Measurements from ENCODE around the gene RMDN3. TPM values are rescaled to one million over a fixed set of nuclear protein-coding genes. Genes with fewer than 3 reads are reported as not detected.

Gene RMDN3
- total and polyA plus RNA-seq, 9 of the 15 experiments (the other 6 are each of a cell fraction or from before 2014, with no cell fraction given): 8.1 to 38.2 (median 25.9) TPM

DNA sequence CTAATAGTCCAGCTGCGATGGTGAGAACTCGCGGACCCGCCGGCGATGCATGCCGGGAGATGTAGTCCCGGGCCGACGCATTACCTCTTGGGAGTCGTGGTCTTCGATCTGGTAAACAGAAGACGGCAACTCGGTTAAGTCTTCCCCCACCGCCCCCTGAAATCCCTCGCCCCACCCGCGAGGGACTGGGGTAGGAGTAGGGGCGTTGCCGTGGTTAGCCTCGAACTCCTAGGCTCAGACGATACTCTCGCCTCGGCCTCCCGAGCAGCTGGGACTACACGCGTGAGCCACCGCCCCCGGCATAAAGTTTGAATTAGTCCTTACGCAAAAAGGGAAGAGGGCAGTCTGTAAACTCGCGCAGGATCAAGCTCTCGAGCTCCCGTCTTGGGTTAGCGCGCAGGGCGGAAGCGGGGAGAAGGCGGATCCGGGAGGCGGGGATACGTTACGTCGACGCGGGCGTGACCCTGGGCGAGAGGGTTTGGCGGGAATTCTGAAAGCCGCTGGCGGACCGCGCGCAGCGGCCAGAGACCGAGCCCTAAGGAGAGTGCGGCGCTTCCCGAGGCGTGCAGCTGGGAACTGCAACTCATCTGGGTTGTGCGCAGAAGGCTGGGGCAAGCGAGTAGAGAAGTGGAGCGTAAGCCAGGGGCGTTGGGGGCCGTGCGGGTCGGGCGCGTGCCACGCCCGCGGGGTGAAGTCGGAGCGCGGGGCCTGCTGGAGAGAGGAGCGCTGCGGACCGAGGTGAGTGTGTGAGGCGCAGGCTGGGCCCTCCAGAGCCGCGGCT, 60.2 kb downstream of the RMDN3 start, which contains the start of gene RAD51 (continued):
- TF ChIP-seq, protein P1, sequence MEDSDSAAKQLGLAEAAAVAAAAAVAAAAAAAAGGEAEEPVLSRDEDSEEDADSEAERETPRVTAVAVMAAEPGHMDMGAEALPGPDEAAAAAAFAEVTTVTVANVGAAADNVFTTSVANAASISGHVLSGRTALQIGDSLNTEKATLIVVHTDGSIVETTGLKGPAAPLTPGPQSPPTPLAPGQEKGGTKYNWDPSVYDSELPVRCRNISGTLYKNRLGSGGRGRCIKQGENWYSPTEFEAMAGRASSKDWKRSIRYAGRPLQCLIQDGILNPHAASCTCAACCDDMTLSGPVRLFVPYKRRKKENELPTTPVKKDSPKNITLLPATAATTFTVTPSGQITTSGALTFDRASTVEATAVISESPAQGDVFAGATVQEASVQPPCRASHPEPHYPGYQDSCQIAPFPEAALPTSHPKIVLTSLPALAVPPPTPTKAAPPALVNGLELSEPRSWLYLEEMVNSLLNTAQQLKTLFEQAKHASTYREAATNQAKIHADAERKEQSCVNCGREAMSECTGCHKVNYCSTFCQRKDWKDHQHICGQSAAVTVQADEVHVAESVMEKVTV (CRISPR knock-in tag; IDR thresholded peaks at IDR 0.05): no peak
- TF ChIP-seq SIN3A (IDR thresholded peaks at IDR 0.05; ENCODE audit: borderline replicate concordance in 2 of 2, control insufficient read depth in 1 of 2, low read depth in 2 of 2, low read length in 2 of 2) (peak; percentile 75 to 97), RUNX1 (IDR thresholded peaks at IDR 0.05; ENCODE audit: low read depth) (no peak), DIDO1 (tag; IDR thresholded peaks at IDR 0.05; ENCODE audit: low read depth) (no peak), YBX1 (IDR thresholded peaks at IDR 0.05) (no peak), NR2C1 (IDR thresholded peaks at IDR 0.05) (peak; percentile 69; the same call in 1 of the 2 replicates), NR2C1 (tag; IDR thresholded peaks at IDR 0.05) (peak; percentile 59; the same call in 1 of the 2 replicates), NR2C2 (CRISPR knock-in tag; IDR thresholded peaks at IDR 0.05) (no peak; the same call in 1 of the 2 replicates), NR2C2 (tag; IDR thresholded peaks at IDR 0.05) (peak; percentile 97), SETDB1 (IDR thresholded peaks at IDR 0.05; ENCODE audit: low read length) (no peak), ERF (CRISPR knock-in tag; IDR thresholded peaks at IDR 0.05) (no peak), HEY1 (CRISPR knock-in tag; IDR thresholded peaks at IDR 0.05; ENCODE audit: borderline replicate concordance) (no peak), LARP7 (IDR thresholded peaks at IDR 0.05) (no peak), RBM34 (IDR thresholded peaks at IDR 0.05; ENCODE audit: borderline replicate concordance, insufficient read depth, low read length) (peak; percentile 56; the same call in 1 of the 2 replicates), PHF8 (IDR thresholded peaks at IDR 0.05; ENCODE audit: borderline replicate concordance, low read length) (peak; percentile 91), CHD4 (IDR thresholded peaks at IDR 0.05; ENCODE audit: insufficient read depth, insufficient replicate concordance, low read depth, low read length, poor library complexity, severe bottlenecking) (no peak)
- TF ChIP-seq, protein P2, sequence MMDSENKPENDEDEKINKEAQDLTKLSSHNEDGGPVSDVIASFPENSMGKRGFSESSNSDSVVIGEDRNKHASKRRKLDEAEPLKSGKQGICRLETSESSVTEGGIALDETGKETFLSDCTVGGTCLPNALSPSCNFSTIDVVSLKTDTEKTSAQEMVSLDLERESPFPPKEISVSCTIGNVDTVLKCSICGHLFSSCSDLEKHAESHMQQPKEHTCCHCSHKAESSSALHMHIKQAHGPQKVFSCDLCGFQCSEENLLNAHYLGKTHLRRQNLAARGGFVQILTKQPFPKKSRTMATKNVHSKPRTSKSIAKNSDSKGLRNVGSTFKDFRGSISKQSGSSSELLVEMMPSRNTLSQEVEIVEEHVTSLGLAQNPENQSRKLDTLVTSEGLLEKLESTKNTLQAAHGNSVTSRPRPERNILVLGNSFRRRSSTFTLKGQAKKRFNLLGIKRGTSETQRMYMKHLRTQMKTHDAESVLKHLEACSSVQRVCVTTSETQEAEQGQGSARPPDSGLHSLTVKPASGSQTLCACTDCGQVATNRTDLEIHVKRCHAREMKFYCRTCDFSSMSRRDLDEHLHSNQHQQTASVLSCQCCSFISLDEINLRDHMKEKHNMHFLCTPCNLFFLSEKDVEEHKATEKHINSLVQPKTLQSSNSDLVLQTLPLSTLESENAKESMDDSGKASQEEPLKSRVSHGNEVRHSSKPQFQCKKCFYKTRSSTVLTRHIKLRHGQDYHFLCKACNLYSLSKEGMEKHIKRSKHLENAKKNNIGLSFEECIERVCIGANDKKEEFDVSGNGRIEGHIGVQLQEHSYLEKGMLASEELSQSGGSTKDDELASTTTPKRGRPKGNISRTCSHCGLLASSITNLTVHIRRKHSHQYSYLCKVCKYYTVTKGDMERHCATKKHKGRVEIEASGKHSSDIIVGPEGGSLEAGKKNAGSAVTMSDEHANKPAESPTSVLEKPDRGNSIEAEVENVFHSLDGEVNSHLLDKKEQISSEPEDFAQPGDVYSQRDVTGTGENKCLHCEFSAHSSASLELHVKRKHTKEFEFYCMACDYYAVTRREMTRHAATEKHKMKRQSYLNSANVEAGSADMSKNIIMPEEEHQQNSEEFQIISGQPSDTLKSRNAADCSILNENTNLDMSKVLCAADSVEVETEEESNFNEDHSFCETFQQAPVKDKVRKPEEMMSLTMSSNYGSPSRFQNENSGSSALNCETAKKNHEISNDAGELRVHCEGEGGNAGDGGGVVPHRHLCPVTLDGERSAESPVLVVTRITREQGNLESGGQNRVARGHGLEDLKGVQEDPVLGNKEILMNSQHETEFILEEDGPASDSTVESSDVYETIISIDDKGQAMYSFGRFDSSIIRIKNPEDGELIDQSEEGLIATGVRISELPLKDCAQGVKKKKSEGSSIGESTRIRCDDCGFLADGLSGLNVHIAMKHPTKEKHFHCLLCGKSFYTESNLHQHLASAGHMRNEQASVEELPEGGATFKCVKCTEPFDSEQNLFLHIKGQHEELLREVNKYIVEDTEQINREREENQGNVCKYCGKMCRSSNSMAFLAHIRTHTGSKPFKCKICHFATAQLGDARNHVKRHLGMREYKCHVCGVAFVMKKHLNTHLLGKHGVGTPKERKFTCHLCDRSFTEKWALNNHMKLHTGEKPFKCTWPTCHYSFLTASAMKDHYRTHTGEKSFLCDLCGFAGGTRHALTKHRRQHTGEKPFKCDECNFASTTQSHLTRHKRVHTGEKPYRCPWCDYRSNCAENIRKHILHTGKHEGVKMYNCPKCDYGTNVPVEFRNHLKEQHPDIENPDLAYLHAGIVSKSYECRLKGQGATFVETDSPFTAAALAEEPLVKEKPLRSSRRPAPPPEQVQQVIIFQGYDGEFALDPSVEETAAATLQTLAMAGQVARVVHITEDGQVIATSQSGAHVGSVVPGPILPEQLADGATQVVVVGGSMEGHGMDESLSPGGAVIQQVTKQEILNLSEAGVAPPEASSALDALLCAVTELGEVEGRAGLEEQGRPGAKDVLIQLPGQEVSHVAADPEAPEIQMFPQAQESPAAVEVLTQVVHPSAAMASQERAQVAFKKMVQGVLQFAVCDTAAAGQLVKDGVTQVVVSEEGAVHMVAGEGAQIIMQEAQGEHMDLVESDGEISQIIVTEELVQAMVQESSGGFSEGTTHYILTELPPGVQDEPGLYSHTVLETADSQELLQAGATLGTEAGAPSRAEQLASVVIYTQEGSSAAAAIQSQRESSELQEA (IDR thresholded peaks at IDR 0.05; ENCODE audit: low read depth): peak; percentile 73

Measured in K562 (cell line).